Neural cell (in vitro differentiated cells): ENCODE results near the gene NECAP2. TPM values are rescaled to one million over a fixed set of nuclear protein-coding genes. Genes with fewer than 3 reads are reported as not detected.

Experiments used
- H2AFZ ChIP-seq: fragments of 200-600, 300-800 bp; sonication (generic), shearing (Covaris generic); 2 replicates; pipeline ENCODE4 v1.6.0; 2014; ENCODE audit warnings: low read depth, mild to moderate bottlenecking, antibody characterized with exemption, low read length, moderate library complexity
- H3F3A ChIP-seq: fragments of 200-600 bp; shearing (Covaris generic); 2 replicates; pipeline ENCODE4 v1.6.1; 2016; ENCODE audit warnings: mild to moderate bottlenecking, moderate library complexity, mixed read lengths, antibody characterized with exemption, low read length; ENCODE audit not compliant: insufficient read depth, poor library complexity, severe bottlenecking
- H3K27ac ChIP-seq: fragments of 200-600, 300-800 bp; sonication (generic), shearing (Covaris generic); 2 replicates; pipeline ENCODE4 v1.5.1; 2014; ENCODE audit warnings: mild to moderate bottlenecking, low read length, moderate library complexity
- H3K27me3 ChIP-seq: fragments of 300-800, 200-600 bp; sonication (generic), shearing (Covaris generic); 2 replicates; pipeline ENCODE4 v1.6.0; 2014; ENCODE audit warnings: mild to moderate bottlenecking, low read depth, low read length, moderate library complexity; ENCODE audit not compliant: insufficient read depth
- H3K36me3 ChIP-seq: fragments of 300-800, 200-600 bp; sonication (generic), shearing (Covaris generic); 2 replicates; pipeline ENCODE4 v1.5.1; 2014; ENCODE audit warnings: mild to moderate bottlenecking, antibody characterized with exemption, low read length, moderate library complexity; ENCODE audit not compliant: insufficient read depth
- H3K4me2 ChIP-seq: fragments of 300-800, 200-600 bp; sonication (generic), shearing (Covaris generic); 2 replicates; pipeline ENCODE4 v1.6.0; 2014; ENCODE audit warnings: mild to moderate bottlenecking, low read length
- H3K4me3 ChIP-seq: fragments of 300-800, 200-600 bp; sonication (generic), shearing (Covaris generic); 2 replicates; pipeline ENCODE4 v1.5.1; 2014; ENCODE audit warnings: mild to moderate bottlenecking, low read length, moderate library complexity
- H3K79me2 ChIP-seq: fragments of 200-600 bp; shearing (Covaris generic); replicated peaks from 2 replicates; pipeline ENCODE4 v1.6.0; 2014; ENCODE audit warnings: mild to moderate bottlenecking, low read length, moderate library complexity; ENCODE audit not compliant: insufficient read depth
- H3K9ac ChIP-seq: fragments of 300-800, 200-600 bp; sonication (generic), shearing (Covaris generic); 2 replicates; pipeline ENCODE4 v1.6.1; 2016; ENCODE audit warnings: mild to moderate bottlenecking, low read length, mixed read lengths
- H3K9me2 ChIP-seq: fragments of 200-600 bp; shearing (Covaris generic); 2 replicates; pipeline ENCODE4 v1.6.1; 2016; ENCODE audit warnings: mild to moderate bottlenecking, low read length, mixed read lengths; ENCODE audit not compliant: insufficient read depth
- H3K9me3 ChIP-seq: fragments of 200-600, 300-800 bp; sonication (generic), shearing (Covaris generic); 2 replicates; pipeline ENCODE4 v1.6.1; 2016; ENCODE audit warnings: mild to moderate bottlenecking, mixed run types, low read length, moderate library complexity, mixed read lengths
- H4K20me1 ChIP-seq: fragments of 200-600 bp; shearing (Covaris generic); 2 replicates; pipeline ENCODE4 v1.6.1; 2016; ENCODE audit warnings: mild to moderate bottlenecking, mixed run types; ENCODE audit not compliant: insufficient read depth
- CTCF ChIP-seq: fragments of 450-650 bp; IDR thresholded peaks from 2 replicates; pipeline ENCODE4 v1.5.1; 2014; ENCODE audit warnings: antibody characterized with exemption, mild to moderate bottlenecking, moderate library complexity; ENCODE audit not compliant: poor library complexity, severe bottlenecking
- EP300 ChIP-seq: fragments of 450-650 bp; conservative IDR thresholded peaks from 2 replicates; pipeline ENCODE4 v1.6.1; 2014; ENCODE audit warnings: antibody characterized with exemption, mild to moderate bottlenecking, moderate library complexity; ENCODE audit not compliant: poor library complexity, severe bottlenecking
- EZH2 ChIP-seq: fragments of 200-600, 300-800 bp; shearing (Covaris generic), sonication (generic); IDR thresholded peaks from 2 replicates; pipeline ENCODE4 v1.6.1; 2014; ENCODE audit warnings: antibody characterized with exemption, low read length, borderline replicate concordance, mild to moderate bottlenecking; ENCODE audit not compliant: insufficient read depth, poor library complexity, severe bottlenecking
- MXI1 ChIP-seq: fragments of 450-650 bp; conservative IDR thresholded peaks from 2 replicates; pipeline ENCODE4 v1.6.1; 2014; ENCODE audit warnings: antibody characterized with exemption, mild to moderate bottlenecking; ENCODE audit not compliant: poor library complexity, severe bottlenecking
- POLR2AphosphoS5 ChIP-seq: IDR thresholded peaks from 2 replicates; pipeline ENCODE4 v1.6.1; 2012
- RAD21 ChIP-seq: fragments of 450-650 bp; conservative IDR thresholded peaks from 2 replicates; pipeline ENCODE4 v1.6.1; 2014; ENCODE audit warnings: antibody characterized with exemption, mild to moderate bottlenecking, moderate library complexity
- SMC3 ChIP-seq: fragments of 450-650 bp; conservative IDR thresholded peaks from 2 replicates; pipeline ENCODE4 v1.6.1; 2014; ENCODE audit warnings: antibody characterized with exemption, mild to moderate bottlenecking, moderate library complexity; ENCODE audit not compliant: poor library complexity
- TAF1 ChIP-seq: IDR thresholded peaks from 2 replicates; pipeline ENCODE4 v1.6.1; 2012; ENCODE audit warnings: low read depth
- polyA plus RNA-seq: library from polyadenylated mRNA; depleted of rRNA; stranded (reverse); fragments of >200 nt; gene quantifications from 2 replicates; pipeline ENCODE4 v1.2.3, GENCODE V29; 2014
- TF ChIP-seq, protein P1 (sequence below): IDR thresholded peaks from 2 replicates; pipeline ENCODE4 v1.6.1; 2012; ENCODE audit warnings: borderline replicate concordance

NECAP2 gene
- polyA plus RNA-seq, 1 donor from 2014 or later: 80.2 TPM

GRCh38 chr1:16433030-16433429 lies 7.5 kb upstream of the NECAP2 start:
- Histone ChIP-seq H3F3A (no peaks in the 10 kb centered on the region), H3K36me3 (no peaks in the 10 kb centered on the region), H3K79me2 (no peaks in the 10 kb centered on the region), H3K27ac (no peak overlapping the region), H3K9ac (no peak overlapping the region), H3K9me2 (no peaks in the 10 kb centered on the region), H3K4me3 (no peak overlapping the region), H3K27me3 (no peaks in the 10 kb centered on the region), H3K4me2 (no peak overlapping the region), H2AFZ (no peak overlapping the region), H3K9me3 (no peaks in the 10 kb centered on the region), H4K20me1 (no peaks in the 10 kb centered on the region)
- TF ChIP-seq POLR2AphosphoS5: no peak
- TF ChIP-seq, protein P1, sequence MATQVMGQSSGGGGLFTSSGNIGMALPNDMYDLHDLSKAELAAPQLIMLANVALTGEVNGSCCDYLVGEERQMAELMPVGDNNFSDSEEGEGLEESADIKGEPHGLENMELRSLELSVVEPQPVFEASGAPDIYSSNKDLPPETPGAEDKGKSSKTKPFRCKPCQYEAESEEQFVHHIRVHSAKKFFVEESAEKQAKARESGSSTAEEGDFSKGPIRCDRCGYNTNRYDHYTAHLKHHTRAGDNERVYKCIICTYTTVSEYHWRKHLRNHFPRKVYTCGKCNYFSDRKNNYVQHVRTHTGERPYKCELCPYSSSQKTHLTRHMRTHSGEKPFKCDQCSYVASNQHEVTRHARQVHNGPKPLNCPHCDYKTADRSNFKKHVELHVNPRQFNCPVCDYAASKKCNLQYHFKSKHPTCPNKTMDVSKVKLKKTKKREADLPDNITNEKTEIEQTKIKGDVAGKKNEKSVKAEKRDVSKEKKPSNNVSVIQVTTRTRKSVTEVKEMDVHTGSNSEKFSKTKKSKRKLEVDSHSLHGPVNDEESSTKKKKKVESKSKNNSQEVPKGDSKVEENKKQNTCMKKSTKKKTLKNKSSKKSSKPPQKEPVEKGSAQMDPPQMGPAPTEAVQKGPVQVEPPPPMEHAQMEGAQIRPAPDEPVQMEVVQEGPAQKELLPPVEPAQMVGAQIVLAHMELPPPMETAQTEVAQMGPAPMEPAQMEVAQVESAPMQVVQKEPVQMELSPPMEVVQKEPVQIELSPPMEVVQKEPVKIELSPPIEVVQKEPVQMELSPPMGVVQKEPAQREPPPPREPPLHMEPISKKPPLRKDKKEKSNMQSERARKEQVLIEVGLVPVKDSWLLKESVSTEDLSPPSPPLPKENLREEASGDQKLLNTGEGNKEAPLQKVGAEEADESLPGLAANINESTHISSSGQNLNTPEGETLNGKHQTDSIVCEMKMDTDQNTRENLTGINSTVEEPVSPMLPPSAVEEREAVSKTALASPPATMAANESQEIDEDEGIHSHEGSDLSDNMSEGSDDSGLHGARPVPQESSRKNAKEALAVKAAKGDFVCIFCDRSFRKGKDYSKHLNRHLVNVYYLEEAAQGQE: no peak
- no peak for TF ChIP-seq EP300
- TF ChIP-seq CTCF: no peak

DNA sequence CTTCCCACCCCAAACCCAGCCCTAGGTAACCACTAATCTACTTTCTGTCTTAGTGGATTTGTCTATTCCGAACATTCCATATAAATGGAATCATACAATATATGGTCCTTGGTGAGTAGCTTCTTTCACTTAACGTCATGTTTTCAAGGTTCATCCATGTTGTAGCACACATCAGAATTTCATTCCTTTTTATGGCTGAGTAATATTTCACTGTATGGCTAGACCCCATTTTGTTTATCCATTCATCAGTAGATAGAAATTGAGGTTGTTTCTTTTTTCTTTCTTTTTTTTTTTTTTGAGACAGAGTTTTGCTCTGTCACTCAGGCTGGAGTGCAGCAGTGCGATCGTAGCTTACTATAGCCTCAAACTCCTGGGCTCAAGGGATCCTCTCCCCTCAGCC lies 6.5 kb upstream of the NECAP2 start:
- Histone ChIP-seq H3K27me3 (no peaks in the 10 kb centered on the region), H3K4me3 (no peak overlapping the region), H3F3A (no peaks in the 10 kb centered on the region), H3K36me3 (no peaks in the 10 kb centered on the region), H4K20me1 (no peaks in the 10 kb centered on the region), H2AFZ (no peak overlapping the region), H3K27ac (no peak overlapping the region), H3K9ac (no peak overlapping the region), H3K9me2 (no peaks in the 10 kb centered on the region), H3K79me2 (no peaks in the 10 kb centered on the region), H3K4me2 (no peak overlapping the region), H3K9me3 (no peaks in the 10 kb centered on the region)
- no peak for TF ChIP-seq TAF1
- TF ChIP-seq RAD21: no peak
- no peak for TF ChIP-seq SMC3
- TF ChIP-seq POLR2AphosphoS5: no peak
- TF ChIP-seq EP300: no peak
- no peak for TF ChIP-seq MXI1
- TF ChIP-seq EZH2: no peak
- TF ChIP-seq, protein P1: no peak
- TF ChIP-seq CTCF: no peak
